Measurements from ENCODE around the gene FADS6.
"Not testable (repeated sequence)": the region's sequence is repeated elsewhere in the genome, so short reads cannot be mapped to it uniquely, and the experiment has no call there.

DNA sequence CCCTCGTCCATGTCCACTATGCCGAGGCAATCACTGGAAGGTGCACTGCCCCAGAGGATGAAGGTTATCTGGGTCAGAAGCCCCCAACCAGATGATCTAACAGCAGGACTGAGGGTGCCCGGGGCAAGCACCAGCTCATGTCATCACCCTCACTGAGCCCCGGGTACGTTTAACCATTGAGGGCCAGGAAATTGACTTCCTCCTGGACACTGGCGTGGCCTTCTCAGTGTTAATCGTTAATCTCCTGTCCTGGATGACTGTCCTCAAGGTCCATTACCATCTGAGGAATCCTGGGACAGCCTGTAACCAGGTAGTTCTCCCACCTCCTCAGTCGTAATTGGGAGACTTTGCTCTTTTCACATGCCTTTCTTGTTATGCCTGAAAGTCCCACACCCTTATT lies 18.0 kb upstream of the FADS6 start:
- not testable (repeated sequence) for TF ChIP-seq CTCF (conservative IDR thresholded peaks at IDR 0.05; ENCODE audit: low read length); EZH2phosphoT487 (IDR thresholded peaks at IDR 0.05; ENCODE audit: borderline replicate concordance)

Measured in Loucy (cell line).